SU-DHL-6 (cell line): ENCODE measurements around the gene SPEF1.

Experiments used
- CTCF ChIP-seq: fragments of 200-600 bp; sonication (generic); IDR thresholded peaks from one replicate; pipeline ENCODE4 v1.5.1; 2017; ENCODE audit warnings: antibody characterized with exemption, mild to moderate bottlenecking, low read length, moderate library complexity; ENCODE audit not compliant: insufficient read depth, poor library complexity, severe bottlenecking
- EZH2phosphoT487 ChIP-seq: fragments of 200-600 bp; sonication (generic), shearing (Covaris generic); conservative IDR thresholded peaks from 2 replicates; pipeline ENCODE4 v1.6.1; 2018; ENCODE audit warnings: mild to moderate bottlenecking, antibody characterized with exemption, low read length, moderate library complexity, mixed read lengths

GRCh38 chr20:3800878-3801260, 19.6 kb upstream of the SPEF1 start:
- TF ChIP-seq CTCF (no peak), EZH2phosphoT487 (no peak)
